Thyroid gland (tissue), 4 donors: ENCODE data around the gene PSD2.

Experiments
- CTCF ChIP-seq, 6 experiments: fragments of 200-600 bp in 3 of 6; fragments of 450-650 bp in 3 of 6; sonication (generic) in 3 of 6; IDR thresholded peaks; one replicate each; pipeline ENCODE4 v1.5.1; 2016 to 2019; ENCODE audit warnings: antibody characterized with exemption in 6 of 6, mild to moderate bottlenecking in 2 of 6, inconsistent platforms in 1 of 6, moderate library complexity in 1 of 6
- POLR2A ChIP-seq, 2 donors: fragments of 450-650 bp; IDR thresholded peaks; one replicate each; pipeline ENCODE4 v1.6.1; 2017; ENCODE audit warnings: antibody characterized with exemption in 2 of 2, mild to moderate bottlenecking in 2 of 2, moderate library complexity in 1 of 2

GRCh38 chr5:139882961-139883539, 87.4 kb downstream of the PSD2 start:
- no peak for TF ChIP-seq CTCF (IDR thresholded peaks at IDR 0.05)
- TF ChIP-seq POLR2A (IDR thresholded peaks at IDR 0.05): no peak
